ENCODE measurements around the gene MAP4K2. TPM values are rescaled to one million over a fixed set of nuclear protein-coding genes. Genes with fewer than 3 reads are reported as not detected.
"Not testable (repeated sequence)": the region's sequence is repeated elsewhere in the genome, so short reads cannot be mapped to it uniquely, and the experiment has no call there.

The MAP4K2 gene
- 43.9 TPM for polyA plus RNA-seq (2013, experiment 1 of 2)
- polyA plus RNA-seq (2013, experiment 2 of 2) = 33.9 TPM

DNA sequence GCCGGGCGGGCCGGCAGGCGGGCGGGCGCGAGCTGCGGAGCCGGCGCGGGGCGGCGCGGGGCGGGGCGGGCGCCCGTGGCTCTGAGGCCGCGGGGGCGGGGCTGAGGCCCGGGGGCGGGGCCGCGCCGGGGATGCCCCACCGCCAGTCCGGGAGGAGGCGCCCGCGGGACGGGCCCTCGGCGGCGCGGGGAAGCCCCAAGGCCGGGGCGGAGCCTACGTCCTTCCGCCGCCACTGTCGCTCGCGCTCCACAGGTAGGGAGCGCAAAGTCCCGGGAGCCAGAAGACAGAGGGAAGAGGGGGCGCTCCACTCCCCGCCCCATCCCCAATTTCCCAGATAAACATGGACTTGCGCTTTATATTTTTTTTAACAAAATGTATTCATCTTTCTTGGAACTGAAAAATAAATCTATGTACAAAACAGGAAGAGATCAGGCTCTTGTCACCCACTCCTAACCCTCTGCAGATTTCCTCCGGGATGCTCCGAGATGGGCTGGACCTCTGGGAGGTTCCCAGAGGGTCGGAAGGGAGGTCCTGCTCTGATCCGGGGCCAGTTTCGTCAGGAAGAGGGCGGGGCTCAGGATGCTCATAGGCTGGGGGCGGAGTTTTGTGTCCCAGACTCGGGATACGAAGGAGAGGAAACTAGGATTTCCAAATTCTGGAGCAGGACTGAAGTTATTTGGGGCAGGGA lies at the start of gene MAP4K2:
MAP4K2 (minus strand) TSS at position 57 of the 688 bp plus-strand sequence. CDS start 65 bp downstream, outside the sequence.
- 0% methylated on average over 26 to 35 of the region's 58 CpGs for WGBS, 2 experiments (ENCODE audit: insufficient coverage in 2 of 2)
- Histone ChIP-seq H3K4me3 (ENCODE audit: extremely low read depth, insufficient read depth, low read length, poor library complexity, severe bottlenecking) (peak within 1 kb of the TSS; percentile 59), H3K27ac (ENCODE audit: low read depth, low read length, severe bottlenecking) (peak within 1 kb of the TSS; percentile 73), H3K9me3 (ENCODE audit: control insufficient read depth, low read length) (no peaks in the 10 kb centered on the region), H3K36me3 (ENCODE audit: control insufficient read depth, insufficient read depth, low read length) (peaks cover 57% of the 10 kb centered on the region), H3K4me1 (ENCODE audit: control insufficient read depth, insufficient read depth, low read length, poor library complexity, severe bottlenecking) (peaks cover 12% of the 10 kb centered on the region)

DNA sequence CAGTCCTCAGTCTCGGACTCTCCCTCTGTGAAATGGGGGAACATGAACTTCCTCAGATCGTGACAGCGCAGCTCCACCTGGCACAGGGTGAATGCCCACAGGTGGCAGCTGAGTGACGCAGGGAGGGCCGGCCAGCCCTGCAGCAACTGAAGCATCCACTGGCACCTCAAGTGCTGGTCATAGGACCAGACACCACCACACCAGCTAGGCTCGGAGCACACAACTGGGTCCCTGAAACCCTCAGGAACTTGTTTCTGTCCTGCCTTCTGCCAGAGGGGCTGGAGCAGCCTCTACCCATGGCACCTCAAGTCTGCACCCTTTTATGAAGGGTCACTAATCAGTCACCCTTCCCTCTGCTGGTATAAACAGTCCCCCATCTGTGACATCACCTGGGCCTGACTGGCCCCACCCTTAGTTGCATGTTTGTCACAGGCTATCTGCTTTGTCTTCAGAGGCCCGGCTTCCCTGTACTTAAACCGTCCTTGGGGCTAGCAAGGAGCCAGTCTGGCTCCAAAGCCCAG lies 48.9 kb upstream of the MAP4K2 start:
- WGBS, 2 experiments (ENCODE audit: insufficient coverage in 2 of 2) = 91 to 92% methylated on average over 8 of the region's 8 CpGs
- H3K27ac ChIP-seq (ENCODE audit: low read depth, low read length, severe bottlenecking) = no peak overlapping the region

DNA sequence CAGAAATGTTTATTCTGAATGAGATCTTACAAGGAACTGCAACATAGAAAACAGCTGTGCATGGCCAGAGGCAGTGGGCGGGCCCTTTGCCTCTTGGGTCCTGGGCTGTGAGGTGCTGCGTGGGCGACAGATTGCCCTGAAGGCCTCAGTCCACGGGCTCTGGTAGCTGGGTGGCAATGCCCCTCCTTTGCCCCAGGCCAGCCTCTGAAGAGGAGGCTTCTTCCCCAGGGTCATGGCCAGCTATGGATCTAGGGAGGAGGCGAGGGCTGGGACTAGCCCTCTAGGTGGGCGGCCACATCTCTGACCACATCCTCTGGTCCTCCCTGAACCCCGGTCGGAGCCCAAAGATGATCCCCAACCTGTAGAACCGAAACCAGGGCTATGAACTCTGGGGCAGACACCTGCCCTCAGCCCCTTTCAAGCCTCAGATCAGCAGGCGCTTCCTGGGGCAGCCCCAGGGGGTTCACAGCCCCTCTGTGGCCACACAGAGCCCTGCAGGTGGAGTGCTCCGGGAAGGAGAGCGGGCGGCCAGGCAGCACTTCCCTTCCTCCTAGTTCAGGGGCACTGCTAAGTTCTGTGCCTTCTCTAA lies 48.1 kb upstream of the MAP4K2 start:
- Histone ChIP-seq H3K9me3 (ENCODE audit: control insufficient read depth, low read length) (no peaks in the 10 kb centered on the region), H3K36me3 (ENCODE audit: control insufficient read depth, insufficient read depth, low read length) (peaks cover 30% of the 10 kb centered on the region), H3K4me1 (ENCODE audit: control insufficient read depth, insufficient read depth, low read length, poor library complexity, severe bottlenecking) (peaks cover 37% of the 10 kb centered on the region), H3K4me3 (ENCODE audit: extremely low read depth, insufficient read depth, low read length, poor library complexity, severe bottlenecking) (no peak overlapping the region), H3K27ac (ENCODE audit: low read depth, low read length, severe bottlenecking) (peak overlapping the region; percentile 41)
- 77% methylated on average over 12 to 13 of the region's 13 CpGs for WGBS, 2 experiments (ENCODE audit: insufficient coverage in 2 of 2)

More for the DNA sequence above, 48.9 kb upstream of the MAP4K2 start:
- H3K4me3 ChIP-seq (ENCODE audit: extremely low read depth, insufficient read depth, low read length, poor library complexity, severe bottlenecking) = no peak overlapping the region
- peaks cover 46% of the 10 kb centered on the region for H3K4me1 ChIP-seq (ENCODE audit: control insufficient read depth, insufficient read depth, low read length, poor library complexity, severe bottlenecking)
- H3K9me3 ChIP-seq (ENCODE audit: control insufficient read depth, low read length) = no peaks in the 10 kb centered on the region
- H3K36me3 ChIP-seq (ENCODE audit: control insufficient read depth, insufficient read depth, low read length) = peaks cover 37% of the 10 kb centered on the region

DNA sequence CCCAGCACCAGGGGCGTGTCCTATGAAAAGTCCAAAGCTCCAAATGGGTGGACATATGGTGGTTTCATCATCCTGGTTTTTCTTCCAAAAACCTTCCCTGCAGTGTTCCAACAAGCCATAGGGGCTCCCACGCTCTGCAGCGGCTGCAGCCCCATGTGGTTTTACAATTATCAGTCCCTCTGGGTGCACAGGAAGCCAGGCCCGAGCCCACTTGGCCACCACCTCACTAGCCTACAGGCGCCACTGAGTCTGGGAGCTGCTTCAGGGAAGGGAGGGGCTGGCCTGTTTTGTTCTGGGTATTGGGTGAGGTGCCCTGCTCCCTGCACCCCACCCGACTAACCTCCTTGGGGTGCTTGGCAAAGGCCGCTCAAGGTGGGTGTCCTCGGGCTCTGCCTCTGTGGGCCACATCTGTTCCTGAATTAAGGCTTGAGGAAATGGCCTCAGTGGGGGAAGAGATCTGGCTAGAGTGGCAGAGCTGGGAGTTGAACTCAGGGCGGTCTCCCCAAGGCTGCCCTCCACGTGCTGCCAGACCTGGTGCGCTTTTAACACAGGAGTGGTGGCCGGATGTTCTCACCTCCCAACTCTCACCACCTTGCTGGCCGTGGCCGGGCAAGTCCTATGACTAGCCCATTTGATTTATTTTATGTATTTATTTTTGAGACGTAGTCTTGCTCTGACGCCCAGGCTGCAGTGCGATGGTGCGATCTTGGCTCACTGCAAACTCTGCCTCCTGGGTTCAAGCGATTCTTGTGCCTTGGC lies 46.8 kb upstream of the MAP4K2 start:
- H3K4me1 ChIP-seq (ENCODE audit: control insufficient read depth, insufficient read depth, low read length, poor library complexity, severe bottlenecking) = peaks cover 24% of the 10 kb centered on the region
- no peak overlapping the region for H3K4me3 ChIP-seq (ENCODE audit: extremely low read depth, insufficient read depth, low read length, poor library complexity, severe bottlenecking)
- peaks cover 25% of the 10 kb centered on the region for H3K36me3 ChIP-seq (ENCODE audit: control insufficient read depth, insufficient read depth, low read length)
- WGBS, 2 experiments (ENCODE audit: insufficient coverage in 2 of 2) = 94 to 100% methylated on average over 13 to 17 of the region's 19 CpGs
- H3K27ac ChIP-seq (ENCODE audit: low read depth, low read length, severe bottlenecking) = no peak overlapping the region
- H3K9me3 ChIP-seq (ENCODE audit: control insufficient read depth, low read length) = no peaks in the 10 kb centered on the region

DNA sequence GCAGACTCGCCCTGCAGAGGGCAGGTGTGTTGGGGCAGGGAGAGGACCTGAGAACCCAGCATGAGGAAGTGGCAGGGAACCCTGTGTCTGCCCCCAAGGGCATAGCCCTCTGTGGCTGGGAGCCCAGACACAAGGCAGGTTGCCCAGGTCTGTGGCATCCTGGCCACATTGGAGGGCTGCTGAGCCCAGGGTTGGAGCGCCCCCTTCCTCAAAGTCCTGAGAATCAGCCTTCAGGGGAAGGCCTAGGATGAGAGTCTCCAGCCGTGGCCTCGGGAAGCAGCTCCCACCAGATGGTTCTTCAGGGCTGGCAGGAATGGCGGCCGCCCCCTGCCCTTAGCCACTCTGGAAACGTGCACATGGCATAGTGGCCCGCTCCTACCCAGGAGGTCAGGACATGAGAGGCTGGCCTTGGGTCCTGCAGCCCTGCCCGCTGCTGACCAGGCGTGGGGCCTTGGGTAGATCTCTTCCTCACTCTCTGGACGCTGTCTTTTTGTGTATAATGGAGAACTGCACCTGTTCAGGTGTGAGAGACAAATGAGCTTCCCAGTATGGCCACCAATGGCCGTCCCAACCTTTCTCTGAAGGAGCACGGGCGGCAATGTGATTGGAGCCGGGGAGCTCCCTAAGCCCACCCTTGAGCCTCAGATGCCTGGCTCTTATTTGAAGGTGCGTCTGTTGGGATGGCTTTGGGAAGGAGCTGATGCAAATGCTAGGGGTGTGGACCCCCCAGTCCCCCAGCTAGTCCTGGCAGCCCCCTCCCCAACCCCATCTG lies 46.0 kb upstream of the MAP4K2 start:
- Histone ChIP-seq H3K9me3 (ENCODE audit: control insufficient read depth, low read length) (no peaks in the 10 kb centered on the region), H3K27ac (ENCODE audit: low read depth, low read length, severe bottlenecking) (no peak overlapping the region), H3K4me3 (ENCODE audit: extremely low read depth, insufficient read depth, low read length, poor library complexity, severe bottlenecking) (no peak overlapping the region), H3K36me3 (ENCODE audit: control insufficient read depth, insufficient read depth, low read length) (peaks cover 17% of the 10 kb centered on the region), H3K4me1 (ENCODE audit: control insufficient read depth, insufficient read depth, low read length, poor library complexity, severe bottlenecking) (peaks cover 17% of the 10 kb centered on the region)
- 84 to 90% methylated on average over 13 to 14 of the region's 16 CpGs for WGBS, 2 experiments (ENCODE audit: insufficient coverage in 2 of 2)

DNA sequence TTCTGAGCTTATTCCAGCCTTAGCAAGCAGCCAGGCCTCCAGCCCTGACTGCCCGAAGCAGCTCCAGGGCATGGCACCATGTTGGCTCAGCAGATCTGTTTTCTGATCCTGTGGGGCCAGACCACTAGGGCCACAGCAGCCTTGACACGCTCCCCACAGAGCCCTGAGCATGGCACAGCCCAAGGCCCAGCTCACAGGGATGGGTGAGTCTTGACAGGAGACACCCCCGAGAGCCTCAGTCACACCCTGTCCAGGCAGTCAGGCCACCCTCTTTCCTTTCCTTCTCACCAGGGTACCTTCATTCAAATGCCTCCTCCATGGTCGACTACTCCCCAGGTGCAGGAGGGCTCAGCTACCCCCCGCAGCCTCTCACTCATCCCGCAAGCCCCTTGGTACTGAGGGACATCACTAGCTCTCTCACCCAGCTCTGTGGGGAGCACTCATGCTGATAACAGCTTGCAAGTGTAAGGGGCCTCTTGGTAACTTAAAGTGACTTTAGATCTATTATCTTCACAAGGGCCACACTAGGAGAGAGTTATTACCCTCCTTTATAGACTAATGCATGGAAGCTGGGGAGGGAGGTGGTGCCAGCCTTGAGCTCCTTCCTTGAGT lies 45.3 kb upstream of the MAP4K2 start:
- no peak overlapping the region for H3K4me3 ChIP-seq (ENCODE audit: extremely low read depth, insufficient read depth, low read length, poor library complexity, severe bottlenecking)
- H3K27ac ChIP-seq (ENCODE audit: low read depth, low read length, severe bottlenecking) = no peak overlapping the region
- no peaks in the 10 kb centered on the region for H3K9me3 ChIP-seq (ENCODE audit: control insufficient read depth, low read length)
- peaks cover 10% of the 10 kb centered on the region for H3K36me3 ChIP-seq (ENCODE audit: control insufficient read depth, insufficient read depth, low read length)
- H3K4me1 ChIP-seq (ENCODE audit: control insufficient read depth, insufficient read depth, low read length, poor library complexity, severe bottlenecking) = peaks cover 13% of the 10 kb centered on the region
- 78 to 86% methylated on average over 4 to 6 of the region's 6 CpGs for WGBS, 2 experiments (ENCODE audit: insufficient coverage in 2 of 2)

DNA sequence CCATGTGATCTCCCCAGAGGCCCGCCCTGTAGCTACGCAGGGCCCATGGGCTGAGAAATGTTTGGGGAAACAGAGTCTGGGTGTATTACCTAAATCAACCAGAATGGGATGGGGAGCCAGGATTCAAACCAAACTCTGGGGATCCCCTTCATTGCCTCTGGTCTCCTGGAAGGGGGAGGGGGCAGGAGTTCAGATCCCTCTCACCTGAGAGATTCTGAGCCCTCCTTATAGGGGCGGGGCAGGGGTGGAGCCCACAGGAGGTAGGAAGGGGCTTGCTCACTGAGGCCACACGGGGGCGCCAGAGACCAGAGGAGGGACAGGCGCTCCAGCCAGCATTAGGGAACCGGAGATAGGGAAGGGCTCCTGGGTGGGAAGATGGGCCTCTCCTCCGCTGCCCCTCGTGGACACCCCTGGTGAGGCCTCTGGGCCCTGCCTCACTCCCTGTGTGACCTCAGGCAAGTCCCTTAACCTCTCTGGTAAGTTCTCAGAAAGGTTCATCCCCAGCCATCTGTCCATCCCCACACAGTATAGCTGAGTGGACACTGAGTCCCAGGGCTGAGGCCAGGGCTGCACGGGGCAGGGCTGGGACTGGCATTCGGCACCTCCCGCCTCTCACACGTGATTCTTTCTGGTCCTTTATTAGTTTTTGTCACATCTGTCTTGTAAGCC lies 44.1 kb upstream of the MAP4K2 start:
- H3K9me3 ChIP-seq (ENCODE audit: control insufficient read depth, low read length) = no peaks in the 10 kb centered on the region
- WGBS, 2 experiments (ENCODE audit: insufficient coverage in 2 of 2) = 35 to 45% methylated on average over 4 to 13 of the region's 13 CpGs
- no peak overlapping the region for H3K27ac ChIP-seq (ENCODE audit: low read depth, low read length, severe bottlenecking)
- H3K36me3 ChIP-seq (ENCODE audit: control insufficient read depth, insufficient read depth, low read length) = no peaks in the 10 kb centered on the region
- H3K4me1 ChIP-seq (ENCODE audit: control insufficient read depth, insufficient read depth, low read length, poor library complexity, severe bottlenecking) = peaks cover 16% of the 10 kb centered on the region
- H3K4me3 ChIP-seq (ENCODE audit: extremely low read depth, insufficient read depth, low read length, poor library complexity, severe bottlenecking) = no peak overlapping the region

DNA sequence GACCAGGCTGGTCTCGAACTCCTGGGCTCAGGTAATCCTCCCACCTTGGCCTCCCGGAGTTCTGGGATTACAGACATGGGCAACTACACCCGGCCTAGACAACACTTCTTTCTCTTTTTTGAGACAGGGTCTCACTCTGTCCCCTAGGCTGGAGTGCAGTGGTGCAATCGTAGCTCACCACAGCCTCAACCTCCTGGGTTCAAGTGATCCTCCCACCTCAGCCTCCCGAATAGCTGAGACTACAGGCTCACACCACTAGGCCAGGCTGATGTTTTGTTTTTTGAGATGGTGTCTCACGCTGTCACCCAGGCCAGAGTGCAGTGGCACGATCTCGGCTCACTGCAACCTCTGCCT lies 42.7 kb upstream of the MAP4K2 start:
- H3K36me3 ChIP-seq (ENCODE audit: control insufficient read depth, insufficient read depth, low read length); H3K9me3 ChIP-seq (ENCODE audit: control insufficient read depth, low read length); H3K4me3 ChIP-seq (ENCODE audit: extremely low read depth, insufficient read depth, low read length, poor library complexity, severe bottlenecking); H3K27ac ChIP-seq (ENCODE audit: low read depth, low read length, severe bottlenecking): not testable (repeated sequence)
- peaks cover 18% of the 10 kb centered on the region for H3K4me1 ChIP-seq (ENCODE audit: control insufficient read depth, insufficient read depth, low read length, poor library complexity, severe bottlenecking)
- WGBS, 2 experiments (ENCODE audit: insufficient coverage in 2 of 2) = 90 to 97% methylated on average over 7 to 8 of the region's 8 CpGs

DNA sequence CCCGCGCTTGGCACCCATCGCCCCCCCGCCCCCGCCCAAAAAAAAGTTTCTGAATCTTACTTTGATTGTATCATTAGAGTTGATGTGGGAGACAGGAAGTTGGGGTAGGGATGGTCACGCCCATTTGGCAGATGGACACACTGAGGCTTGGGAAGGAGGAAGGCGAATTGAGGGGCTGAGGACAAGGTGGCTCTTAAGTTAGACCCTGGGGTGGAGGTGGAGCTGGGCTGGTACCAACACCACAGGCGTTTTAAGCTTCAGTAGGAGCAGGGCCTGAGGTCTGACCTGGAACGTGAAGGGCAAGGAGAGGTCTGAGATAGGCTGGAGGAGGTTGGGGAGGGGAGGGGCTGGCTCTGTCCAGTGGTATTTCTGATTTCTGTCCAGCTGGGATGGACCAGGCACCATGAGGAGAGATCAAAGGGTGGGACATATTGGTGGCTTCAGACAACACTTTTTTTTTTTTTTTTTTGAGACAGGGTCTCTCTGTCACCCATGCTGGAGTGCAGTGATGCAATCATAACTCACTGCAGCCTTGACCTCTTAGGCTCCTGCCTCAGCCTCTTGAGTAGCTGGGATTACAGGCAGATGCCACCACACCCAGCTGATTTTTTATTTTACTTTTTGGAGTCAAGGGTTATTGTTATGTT lies 42.2 kb upstream of the MAP4K2 start:
- 70 to 71% methylated on average over 3 to 4 of the region's 9 CpGs for WGBS, 2 experiments (ENCODE audit: insufficient coverage in 2 of 2)
- Histone ChIP-seq H3K36me3 (ENCODE audit: control insufficient read depth, insufficient read depth, low read length) (no peaks in the 10 kb centered on the region), H3K4me1 (ENCODE audit: control insufficient read depth, insufficient read depth, low read length, poor library complexity, severe bottlenecking) (peaks cover 18% of the 10 kb centered on the region), H3K4me3 (ENCODE audit: extremely low read depth, insufficient read depth, low read length, poor library complexity, severe bottlenecking) (peak overlapping the region; percentile 53), H3K9me3 (ENCODE audit: control insufficient read depth, low read length) (no peaks in the 10 kb centered on the region), H3K27ac (ENCODE audit: low read depth, low read length, severe bottlenecking) (no peak overlapping the region)

All from mesodermal cell (in vitro differentiated cells).